A673 (cell line): ENCODE results near the gene MDFI. TPM values are rescaled to one million over a fixed set of nuclear protein-coding genes. Genes with fewer than 3 reads are reported as not detected.

Source experiments
- BruUV-seq: library from RNA; stranded (reverse); fragments of 400-500 nt; replicated peaks from 2 replicates; lab custom pipeline; 2021; lab: Mats Ljungman, UMichigan
- CTCF ChIA-PET: fragments of 300-600 bp; sonication (Branson Sonifier 250); formaldehyde crosslinking; loops from one replicate; lab custom pipeline; 2022; ENCODE audit warnings: antibody characterized with exemption; lab: Charles Lee
- POLR2A ChIA-PET: fragments of 300-600 bp; sonication (Branson Sonifier 250); formaldehyde crosslinking; loops from one replicate; lab custom pipeline; 2022; ENCODE audit warnings: antibody characterized with exemption; ENCODE audit not compliant: low non-redundant PET; lab: Charles Lee
- DNase-seq: peaks from one replicate; pipeline ENCODE4 v3.0.0-alpha.2; 2015; ENCODE audit warnings: low spot score
- H3K27ac ChIP-seq: fragments of 200-600 bp; sonication (generic); 2 replicates; pipeline ENCODE4 v1.5.1; 2016; ENCODE audit warnings: mixed run types, low read depth, mild to moderate bottlenecking, mixed read lengths, antibody characterized with exemption, low read length; ENCODE audit not compliant: poor library complexity, severe bottlenecking
- H3K27me3 ChIP-seq: fragments of 200-600 bp; sonication (generic); replicated peaks from 2 replicates; pipeline ENCODE4 v1.6.1; 2017; ENCODE audit warnings: mixed run types, low read depth, mild to moderate bottlenecking, mixed read lengths, antibody characterized with exemption, low read length; ENCODE audit not compliant: insufficient read depth, poor library complexity
- H3K36me3 ChIP-seq: fragments of 200-600 bp; sonication (generic); 2 replicates; pipeline ENCODE4 v1.6.1; 2016; ENCODE audit warnings: mixed run types, mild to moderate bottlenecking, mixed read lengths, antibody characterized with exemption, low read length; ENCODE audit not compliant: insufficient read depth, poor library complexity, severe bottlenecking
- H3K4me1 ChIP-seq: fragments of 200-600 bp; sonication (generic); 2 replicates; pipeline ENCODE4 v1.6.1; 2017; ENCODE audit warnings: mixed run types, mild to moderate bottlenecking, mixed read lengths, antibody characterized with exemption, low read length; ENCODE audit not compliant: insufficient read depth, poor library complexity, severe bottlenecking
- H3K4me3 ChIP-seq: fragments of 200-600 bp; sonication (generic); 2 replicates; pipeline ENCODE4 v1.5.1; 2016; ENCODE audit warnings: low read depth, mixed run types, mild to moderate bottlenecking, mixed read lengths, low read length; ENCODE audit not compliant: poor library complexity, severe bottlenecking
- H3K9me3 ChIP-seq: fragments of 200-600 bp; sonication (generic); 2 replicates; pipeline ENCODE4 v1.6.1; 2016; ENCODE audit warnings: mixed run types, low read depth, mild to moderate bottlenecking, mixed read lengths, antibody characterized with exemption, low read length; ENCODE audit not compliant: poor library complexity, severe bottlenecking
- CTCF ChIP-seq: fragments of 300-800, 200-600 bp; sonication (generic); conservative IDR thresholded peaks from 2 replicates; pipeline ENCODE4 v1.5.1; 2017; ENCODE audit warnings: low read depth, mild to moderate bottlenecking, antibody characterized with exemption, low read length, moderate library complexity, mixed read lengths
- EZH2 ChIP-seq: fragments of 200-600 bp; sonication (generic); IDR thresholded peaks from 2 replicates; pipeline ENCODE4 v1.6.1; 2017; ENCODE audit warnings: borderline replicate concordance, low read depth, mild to moderate bottlenecking, mixed read lengths, antibody characterized with exemption, low read length; ENCODE audit not compliant: poor library complexity, severe bottlenecking
- intact Hi-C: fragments of 100-400 bp; cut with micrococcal nuclease; formaldehyde crosslinking; loops from one replicate; pipeline ENCODE4 v1.10.0; 2022; ENCODE audit not compliant: unreplicated experiment
- total RNA-seq: library from RNA; stranded (reverse); gene quantifications from 2 replicates; pipeline ENCODE4 v1.2.3, GENCODE V29; 2021

MDFI gene
- total RNA-seq, 1 experiment from 2014 or later: 342 TPM

- CTCF ChIA-PET: no interaction called here
- Histone ChIP-seq H3K27me3 (no peaks in the 10 kb centered on the region), H3K27ac (no peak overlapping the region), H3K36me3 (no peaks in the 10 kb centered on the region), H3K9me3 (peaks cover 5% of the 10 kb centered on the region), H3K4me1 (peaks cover 21% of the 10 kb centered on the region), H3K4me3 (no peak overlapping the region)
- intact Hi-C loops: no loop called here
- no peak for TF ChIP-seq EZH2
- no TSS peak for BruUV-seq
- POLR2A ChIA-PET: no interaction called here
- DNase-seq: no peak
Observed at GRCh38 chr6:41621802-41622201, 16.5 kb upstream of the MDFI start.

- no peak overlapping the region for H3K4me3 ChIP-seq
- H3K4me1 ChIP-seq: peaks cover 26% of the 10 kb centered on the region
- H3K9me3 ChIP-seq: peaks cover 5% of the 10 kb centered on the region
- no peaks in the 10 kb centered on the region for H3K36me3 ChIP-seq
- TF ChIP-seq EZH2 (no peak), CTCF (no peak)
- BruUV-seq: no TSS peak
- no peak overlapping the region for H3K27ac ChIP-seq
- intact Hi-C loops: no loop called here
- ChIA-PET CTCF (no interaction called here), POLR2A (no interaction called here)
- H3K27me3 ChIP-seq: no peaks in the 10 kb centered on the region
- no peak for DNase-seq
Observed at GRCh38 chr6:41622206-41622988, 15.9 kb upstream of the MDFI start.

- CTCF ChIA-PET: no interaction called here
- H3K9me3 ChIP-seq: peaks cover 5% of the 10 kb centered on the region
- BruUV-seq: no TSS peak
- no peaks in the 10 kb centered on the region for H3K27me3 ChIP-seq
- peaks cover 26% of the 10 kb centered on the region for H3K4me1 ChIP-seq
- POLR2A ChIA-PET: no interaction called here
- TF ChIP-seq EZH2 (no peak), CTCF (no peak)
- no peak for DNase-seq
- H3K4me3 ChIP-seq: no peak overlapping the region
- no peak overlapping the region for H3K27ac ChIP-seq
- H3K36me3 ChIP-seq: no peaks in the 10 kb centered on the region
- intact Hi-C loops: no loop called here
Observed at GRCh38 chr6:41623330-41623729, 14.9 kb upstream of the MDFI start.
